ENCODE measurements around the gene PCDHB14. TPM values are rescaled to one million over a fixed set of nuclear protein-coding genes. Genes with fewer than 3 reads are reported as not detected.

Gene PCDHB14
- 0.05 to 0.16 TPM (median 0.07 TPM) in 5 replicates for total RNA-seq (2022; extraction: Qiagen RNA extraction)

GRCh38 chr5:141223112-141223783, at the start of gene PCDHB14:
Gene PCDHB14 (plus strand): TSS chr5:141223343. CDS start chr5:141223506, 163 bp downstream.

DNA sequence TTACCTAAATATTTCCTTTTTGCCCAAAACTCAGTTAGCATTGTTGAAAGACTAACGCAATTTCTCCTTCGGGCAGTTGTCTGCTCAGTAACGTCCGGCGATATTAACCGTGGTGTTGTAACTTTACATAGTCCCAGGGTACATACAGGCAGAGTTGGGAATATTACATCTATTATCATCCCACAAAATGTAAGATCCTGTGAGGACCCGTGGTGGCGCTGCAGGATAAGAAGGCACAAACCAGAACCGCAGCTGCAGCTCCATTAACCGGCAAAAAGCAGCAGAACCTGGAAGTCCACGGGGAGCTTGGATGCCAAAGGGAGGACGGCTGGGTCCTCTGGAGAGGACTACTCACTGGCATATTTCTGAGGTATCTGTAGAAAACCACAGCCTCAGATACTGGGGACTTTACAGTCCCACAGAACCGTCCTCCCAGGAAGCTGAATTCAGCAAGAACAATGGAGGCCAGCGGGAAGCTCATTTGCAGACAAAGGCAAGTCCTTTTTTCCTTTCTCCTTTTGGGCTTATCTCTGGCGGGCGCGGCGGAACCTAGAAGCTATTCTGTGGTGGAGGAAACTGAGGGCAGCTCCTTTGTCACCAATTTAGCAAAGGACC, 45.5 kb upstream of the PCDHB14 start, which contains the start of gene PCDHB8:
TSS of gene PCDHB8 (plus strand) at position 214 of the 615 bp plus-strand sequence. CDS start at position 459, 245 bp downstream.

GRCh38 chr5:141182248-141182647, 40.9 kb upstream of the PCDHB14 start, which contains the start of gene PCDHB16:
Gene PCDHB16 (plus strand): TSS chr5:141182387. CDS start chr5:141182560, 173 bp downstream.

GRCh38 chr5:141186897-141187512, 36.1 kb upstream of the PCDHB14 start, which contains the start of gene PCDHB9:
Gene PCDHB9 (plus strand): TSS chr5:141187161. CDS start chr5:141187319, 158 bp downstream.

GRCh38 chr5:141192110-141192725, 30.9 kb upstream of the PCDHB14 start, which contains the start of gene PCDHB10:
Gene PCDHB10 (plus strand): TSS chr5:141192353. CDS start chr5:141192553, 200 bp downstream.

DNA sequence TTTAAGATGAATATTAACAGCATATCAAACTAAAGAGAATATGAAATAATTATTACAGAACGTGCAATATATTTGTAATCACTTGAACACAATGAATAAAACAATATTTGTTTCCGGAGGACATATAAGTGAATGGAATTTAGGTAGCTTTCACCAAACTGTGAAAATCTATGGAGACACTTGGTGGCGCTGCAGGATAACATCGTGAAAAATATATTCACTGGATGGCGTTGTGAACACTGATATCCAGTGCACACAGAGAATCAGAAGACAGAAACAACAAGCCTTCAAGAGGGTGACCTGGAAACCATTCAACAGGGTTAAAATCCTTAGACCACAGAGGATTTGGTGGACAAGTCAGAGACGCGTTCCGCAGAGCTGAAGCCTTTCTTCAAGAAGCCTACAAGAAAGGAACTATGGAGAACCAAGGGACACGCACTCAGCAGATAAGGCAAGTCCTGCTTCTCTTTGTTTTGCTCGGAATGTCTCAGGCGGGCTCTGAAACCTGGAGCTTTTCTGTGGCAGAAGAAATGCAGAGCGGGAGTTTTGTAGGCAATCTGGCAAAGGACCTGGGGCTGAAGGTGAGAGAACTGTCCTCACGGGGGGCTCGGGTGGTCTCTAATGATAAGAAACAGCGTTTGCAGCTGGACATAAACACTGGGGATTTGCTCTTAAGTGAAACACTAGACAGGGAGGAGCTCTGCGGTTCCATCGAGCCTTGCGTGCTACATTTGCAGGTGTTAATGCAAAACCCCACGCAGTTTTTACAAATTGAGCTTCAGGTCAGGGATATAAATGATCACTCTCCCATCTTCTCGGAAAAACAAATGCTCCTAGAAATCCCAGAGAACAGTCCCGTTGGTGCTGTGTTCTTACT, 23.5 kb upstream of the PCDHB14 start, which contains the start of gene PCDHB11:
TSS of gene PCDHB11 (plus strand) at position 269 of the 877 bp plus-strand sequence. CDS start at position 417, 148 bp downstream.

DNA sequence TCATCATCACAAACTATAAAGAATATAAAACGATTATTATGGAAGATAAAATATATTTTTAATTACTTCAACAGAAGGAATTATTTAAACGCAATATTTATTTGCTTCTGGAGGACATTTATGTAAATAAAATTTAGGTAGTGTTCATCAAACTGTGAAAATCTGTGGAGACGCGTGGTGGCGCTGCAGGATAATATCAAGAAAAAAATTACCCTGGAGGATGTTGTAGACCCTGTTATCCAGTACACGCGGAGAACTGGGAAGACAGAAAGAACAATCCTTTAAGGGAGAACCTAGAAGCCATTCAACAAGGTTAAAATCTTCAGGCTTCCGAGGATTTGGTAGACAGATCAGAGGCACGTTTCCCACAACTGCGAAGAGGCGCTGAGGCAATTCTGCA, 14.7 kb upstream of the PCDHB14 start, which contains the start of gene PCDHB12:
TSS of gene PCDHB12 (plus strand) at position 242 of the 400 bp plus-strand sequence. CDS start 189 bp downstream, outside the sequence.

GRCh38 chr5:141213656-141214339, 9.3 kb upstream of the PCDHB14 start, which contains the start of gene PCDHB13:
Gene PCDHB13 (plus strand): TSS chr5:141213919. CDS start chr5:141214124, 205 bp downstream.

DNA sequence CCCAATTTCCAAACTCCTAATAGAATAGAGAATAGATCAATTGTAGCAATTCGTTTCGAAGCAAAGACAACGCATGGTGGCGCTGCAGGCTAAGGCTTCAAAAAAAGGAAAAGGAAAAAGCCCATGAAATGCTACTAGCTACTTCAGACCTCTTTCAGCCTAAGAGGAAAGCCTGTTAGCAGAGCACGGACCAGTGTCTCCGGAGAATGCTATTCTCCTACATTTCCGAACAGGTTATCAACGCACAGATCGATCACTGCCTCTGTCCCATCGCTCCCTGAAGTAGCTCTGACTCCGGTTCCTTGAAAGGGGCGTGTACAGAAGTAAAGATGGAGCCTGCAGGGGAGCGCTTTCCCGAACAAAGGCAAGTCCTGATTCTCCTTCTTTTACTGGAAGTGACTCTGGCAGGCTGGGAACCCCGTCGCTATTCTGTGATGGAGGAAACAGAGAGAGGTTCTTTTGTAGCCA, 22.1 kb downstream of the PCDHB14 start, which contains the start of gene PCDHB15:
TSS of gene PCDHB15 (plus strand) at position 146 of the 468 bp plus-strand sequence. CDS start at position 330, 184 bp downstream.

Other genes with a start within 250 kb of the PCDHB14 start
- gene PCDHB1, start 172.0 kb upstream of the PCDHB14 start, total RNA-seq (2022; extraction: Qiagen RNA extraction): not detected in 5 replicates
- gene PCDHB2, start 128.7 kb upstream of the PCDHB14 start, total RNA-seq (2022; extraction: Qiagen RNA extraction): 3.1 to 6.7 TPM (median 3.8 TPM) in 5 replicates
- 0.06 to 1.8 TPM (median 0.06 TPM) in 3 of 5 replicates, not detected in the others for gene PCDHB3, start 122.9 kb upstream of the PCDHB14 start, total RNA-seq (2022; extraction: Qiagen RNA extraction)
- gene PCDHB4, start 101.5 kb upstream of the PCDHB14 start, total RNA-seq (2022; extraction: Qiagen RNA extraction): 0.06 to 0.12 TPM (median 0.07 TPM) in 4 of 5 replicates, not detected in the other
- 1.2 to 1.8 TPM (median 1.6 TPM) in 5 replicates for gene PCDHB5, start 88.1 kb upstream of the PCDHB14 start, total RNA-seq (2022; extraction: Qiagen RNA extraction)
- 0.91 to 1.2 TPM (median 1.1 TPM) in 5 replicates for gene PCDHB6, start 73.3 kb upstream of the PCDHB14 start, total RNA-seq (2022; extraction: Qiagen RNA extraction)
- 0.03 TPM in 1 of 5 replicates, not detected in the others for gene PCDHB7, start 50.7 kb upstream of the PCDHB14 start, total RNA-seq (2022; extraction: Qiagen RNA extraction)
- gene PCDHB8, start 45.6 kb upstream of the PCDHB14 start, total RNA-seq (2022; extraction: Qiagen RNA extraction): 0.29 to 0.41 TPM (median 0.32 TPM) in 5 replicates
- 0.06 to 0.10 TPM (median 0.06 TPM) in 5 replicates for gene PCDHB16, start 41.0 kb upstream of the PCDHB14 start, total RNA-seq (2022; extraction: Qiagen RNA extraction)
- gene PCDHB9, start 36.2 kb upstream of the PCDHB14 start, total RNA-seq (2022; extraction: Qiagen RNA extraction): 0.02 to 0.09 TPM (median 0.06 TPM) in 4 of 5 replicates, not detected in the other
- 0.02 to 0.03 TPM in 2 of 5 replicates, not detected in the others for gene PCDHB10, start 31.0 kb upstream of the PCDHB14 start, total RNA-seq (2022; extraction: Qiagen RNA extraction)
- gene PCDHB11, start 23.7 kb upstream of the PCDHB14 start, total RNA-seq (2022; extraction: Qiagen RNA extraction): 0.05 to 0.11 TPM (median 0.07 TPM) in 5 replicates
- gene PCDHB12, start 14.6 kb upstream of the PCDHB14 start, total RNA-seq (2022; extraction: Qiagen RNA extraction): 0.03 to 0.04 TPM in 2 of 5 replicates, not detected in the others
- gene PCDHB13, start 9.4 kb upstream of the PCDHB14 start, total RNA-seq (2022; extraction: Qiagen RNA extraction): 0.03 to 0.10 TPM (median 0.05 TPM) in 5 replicates
- gene PCDHB15, start 22.1 kb downstream of the PCDHB14 start, total RNA-seq (2022; extraction: Qiagen RNA extraction): 0.02 to 0.07 TPM (median 0.06 TPM) in 3 of 5 replicates, not detected in the others
- 0.05 TPM in 1 of 5 replicates, not detected in the others for gene SLC25A2, start 80.7 kb downstream of the PCDHB14 start, total RNA-seq (2022; extraction: Qiagen RNA extraction)
- gene TAF7, start 97.4 kb downstream of the PCDHB14 start, total RNA-seq (2022; extraction: Qiagen RNA extraction): 61.5 to 85.8 TPM (median 70.6 TPM) in 5 replicates
- gene PCDHGA1, start 107.2 kb downstream of the PCDHB14 start, total RNA-seq (2022; extraction: Qiagen RNA extraction): 0.30 to 0.39 TPM (median 0.37 TPM) in 5 replicates
- 0.55 to 0.78 TPM (median 0.63 TPM) in 5 replicates for gene PCDHGA2, start 115.4 kb downstream of the PCDHB14 start, total RNA-seq (2022; extraction: Qiagen RNA extraction)
- 0.04 to 0.07 TPM in 2 of 5 replicates, not detected in the others for gene PCDHGA3, start 120.5 kb downstream of the PCDHB14 start, total RNA-seq (2022; extraction: Qiagen RNA extraction)
- gene PCDHGB1, start 126.8 kb downstream of the PCDHB14 start, total RNA-seq (2022; extraction: Qiagen RNA extraction): 1.3 to 2.0 TPM (median 1.8 TPM) in 5 replicates
- 0.07 to 0.17 TPM (median 0.16 TPM) in 5 replicates for gene PCDHGA4, start 131.7 kb downstream of the PCDHB14 start, total RNA-seq (2022; extraction: Qiagen RNA extraction)
- 0.06 to 0.12 TPM (median 0.08 TPM) in 5 replicates for gene PCDHGB2, start 136.7 kb downstream of the PCDHB14 start, total RNA-seq (2022; extraction: Qiagen RNA extraction)
- 0.07 to 0.24 TPM (median 0.15 TPM) in 5 replicates for gene PCDHGA5, start 140.8 kb downstream of the PCDHB14 start, total RNA-seq (2022; extraction: Qiagen RNA extraction)
- gene PCDHGB3, start 146.9 kb downstream of the PCDHB14 start, total RNA-seq (2022; extraction: Qiagen RNA extraction): 0.17 to 0.33 TPM (median 0.24 TPM) in 5 replicates
- 0.13 to 0.27 TPM (median 0.22 TPM) in 5 replicates for gene PCDHGA6, start 150.5 kb downstream of the PCDHB14 start, total RNA-seq (2022; extraction: Qiagen RNA extraction)
- gene PCDHGA7, start 159.4 kb downstream of the PCDHB14 start, total RNA-seq (2022; extraction: Qiagen RNA extraction): 0.82 to 1.0 TPM (median 0.97 TPM) in 5 replicates
- gene PCDHGB4, start 164.4 kb downstream of the PCDHB14 start, total RNA-seq (2022; extraction: Qiagen RNA extraction): 0.70 to 1.0 TPM (median 0.98 TPM) in 5 replicates
- 0.02 to 0.08 TPM (median 0.03 TPM) in 5 replicates for gene PCDHGA8, start 169.3 kb downstream of the PCDHB14 start, total RNA-seq (2022; extraction: Qiagen RNA extraction)
- gene PCDHGB5, start 174.6 kb downstream of the PCDHB14 start, total RNA-seq (2022; extraction: Qiagen RNA extraction): 2.1 to 2.6 TPM (median 2.4 TPM) in 5 replicates
- 0.02 to 0.09 TPM (median 0.05 TPM) in 4 of 5 replicates, not detected in the other for gene PCDHGA9, start 179.4 kb downstream of the PCDHB14 start, total RNA-seq (2022; extraction: Qiagen RNA extraction)
- gene PCDHGB6, start 184.7 kb downstream of the PCDHB14 start, total RNA-seq (2022; extraction: Qiagen RNA extraction): 0.03 to 0.14 TPM (median 0.09 TPM) in 5 replicates
- gene PCDHGA10, start 189.6 kb downstream of the PCDHB14 start, total RNA-seq (2022; extraction: Qiagen RNA extraction): 0.01 to 0.02 TPM (median 0.02 TPM) in 3 of 5 replicates, not detected in the others
- gene PCDHGB7, start 194.3 kb downstream of the PCDHB14 start, total RNA-seq (2022; extraction: Qiagen RNA extraction): 0.03 to 0.08 TPM (median 0.06 TPM) in 4 of 5 replicates, not detected in the other
- gene PCDHGA11, start 197.7 kb downstream of the PCDHB14 start, total RNA-seq (2022; extraction: Qiagen RNA extraction): 0.02 to 0.03 TPM (median 0.02 TPM) in 4 of 5 replicates, not detected in the other
- gene PCDHGA12, start 207.2 kb downstream of the PCDHB14 start, total RNA-seq (2022; extraction: Qiagen RNA extraction): 0.02 to 0.03 TPM in 2 of 5 replicates, not detected in the others